Erythroblast (primary cell): ENCODE results near the gene CDT1.
"Not testable (repeated sequence)": the region's sequence is repeated elsewhere in the genome, so short reads cannot be mapped to it uniquely, and the experiment has no call there.

Experiments used
- DNase-seq, 2 experiments: peaks; one replicate each; lab custom pipeline; 2025; lab: John Stamatoyannopoulos, UW
- GATA1 ChIP-seq: IDR thresholded peaks from 2 replicates; pipeline ENCODE4 v1.6.1; 2011; ENCODE audit warnings: low read depth, mild to moderate bottlenecking, control low read depth, low read length, moderate library complexity
- POLR2A ChIP-seq: IDR thresholded peaks from 2 replicates; pipeline ENCODE4 v1.6.1; 2011; ENCODE audit warnings: mild to moderate bottlenecking, low read length

The CDT1 gene

DNA sequence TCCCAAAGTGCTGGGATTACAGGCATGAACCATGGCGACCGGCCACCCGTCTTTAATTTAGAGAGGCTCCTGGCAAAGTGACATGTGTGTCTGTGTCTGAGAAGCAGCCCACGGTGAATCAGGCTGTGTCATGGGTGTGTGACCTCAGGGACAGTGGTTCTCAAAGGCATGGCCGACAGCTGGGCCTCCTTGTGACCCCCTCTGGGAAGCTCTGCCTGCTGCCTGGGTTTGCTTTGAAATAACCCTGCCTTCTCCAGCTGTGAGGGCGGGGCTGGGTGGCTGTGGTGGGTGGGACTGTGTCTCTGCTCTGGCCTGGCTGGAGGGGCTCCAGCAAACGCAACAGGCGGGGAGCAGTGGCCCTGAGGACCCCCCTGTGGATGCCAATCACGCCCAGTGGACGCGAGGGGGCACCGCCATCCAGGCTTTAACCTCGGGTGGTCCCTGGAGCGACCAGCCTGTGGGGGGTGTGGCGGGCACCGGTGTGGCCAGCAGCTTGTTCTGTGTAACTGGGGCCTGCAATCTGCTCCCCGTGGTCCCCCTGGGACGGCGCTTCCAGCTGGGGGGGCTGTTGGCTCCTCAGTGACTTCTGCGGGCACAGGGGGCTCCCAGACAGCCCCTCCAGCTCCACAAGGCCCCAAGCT lies 16.9 kb downstream of the CDT1 start:
- no peak for DNase-seq
- TF ChIP-seq GATA1 (no peak), POLR2A (no peak)

GRCh38 chr16:88821168-88821850 lies 17.7 kb downstream of the CDT1 start:
- no peak for TF ChIP-seq GATA1
- no peak for DNase-seq

DNA sequence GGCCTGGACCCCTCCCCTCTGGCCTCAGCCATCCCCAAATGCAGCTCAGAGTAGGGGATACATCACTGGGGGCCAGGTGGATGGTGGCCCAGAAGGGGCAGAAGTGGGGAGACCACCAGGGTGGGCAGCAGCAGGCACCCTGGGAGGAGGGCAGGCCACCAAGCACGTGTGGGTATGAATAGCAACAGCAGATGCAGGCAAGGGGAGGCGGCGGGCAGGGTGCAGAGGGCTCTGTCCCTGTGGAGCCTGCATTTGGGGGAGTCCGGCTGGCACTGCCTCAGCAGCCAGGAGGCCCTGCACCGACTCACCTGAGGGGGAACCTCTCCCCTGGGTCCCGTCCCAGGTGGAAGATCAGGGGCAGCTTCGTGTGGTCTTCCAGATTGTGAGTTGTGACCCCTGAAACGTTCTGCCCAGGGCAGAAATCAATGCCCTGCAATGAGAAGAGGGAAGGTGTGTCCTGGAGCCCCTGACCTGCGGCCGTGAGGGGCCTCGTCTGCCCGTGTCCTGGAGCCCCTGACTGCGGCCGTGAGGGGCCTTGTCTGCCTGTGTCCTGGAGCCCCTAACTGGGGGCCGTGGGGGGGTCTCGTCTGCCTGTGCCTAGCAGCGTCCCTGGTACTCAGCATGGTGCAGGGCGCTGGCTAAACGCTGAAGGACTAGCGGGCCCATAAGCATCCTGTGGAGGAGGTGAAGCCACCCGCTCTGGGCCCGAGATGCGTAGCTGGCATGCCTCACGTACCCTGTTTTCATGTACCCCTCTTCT lies 18.9 kb downstream of the CDT1 start:
- DNase-seq = no peak

DNA sequence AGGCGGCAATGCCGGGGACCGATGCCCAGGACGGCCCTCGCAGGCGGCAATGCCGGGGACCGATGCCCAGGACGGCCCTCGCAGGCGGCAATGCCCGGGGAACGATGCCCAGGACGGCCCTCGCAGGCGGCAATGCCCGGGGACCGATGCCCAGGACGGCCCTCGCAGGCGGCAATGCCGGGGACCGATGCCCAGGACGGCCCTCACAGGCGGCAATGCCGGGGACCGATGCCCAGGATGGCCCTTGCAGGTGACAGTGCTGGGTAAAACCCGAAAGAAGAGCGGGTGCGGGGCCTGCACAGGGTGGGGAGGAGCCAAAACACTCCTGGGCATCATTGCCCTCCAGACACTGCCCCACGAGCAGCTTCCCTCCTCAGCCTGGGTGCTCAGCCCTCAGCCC lies 20.1 kb downstream of the CDT1 start:
- not testable (repeated sequence) for DNase-seq

More for the DNA sequence above, 18.9 kb downstream of the CDT1 start:
- TF ChIP-seq POLR2A = no peak
- no peak for TF ChIP-seq GATA1

- no peak for DNase-seq
- no peak for TF ChIP-seq GATA1
- TF ChIP-seq POLR2A = no peak
Observed at GRCh38 chr16:88824256-88825077, 20.9 kb downstream of the CDT1 start.

GRCh38 chr16:88825146-88825545 lies 21.6 kb downstream of the CDT1 start:
- DNase-seq = no peak
- no peak for TF ChIP-seq POLR2A
- no peak for TF ChIP-seq GATA1

DNA sequence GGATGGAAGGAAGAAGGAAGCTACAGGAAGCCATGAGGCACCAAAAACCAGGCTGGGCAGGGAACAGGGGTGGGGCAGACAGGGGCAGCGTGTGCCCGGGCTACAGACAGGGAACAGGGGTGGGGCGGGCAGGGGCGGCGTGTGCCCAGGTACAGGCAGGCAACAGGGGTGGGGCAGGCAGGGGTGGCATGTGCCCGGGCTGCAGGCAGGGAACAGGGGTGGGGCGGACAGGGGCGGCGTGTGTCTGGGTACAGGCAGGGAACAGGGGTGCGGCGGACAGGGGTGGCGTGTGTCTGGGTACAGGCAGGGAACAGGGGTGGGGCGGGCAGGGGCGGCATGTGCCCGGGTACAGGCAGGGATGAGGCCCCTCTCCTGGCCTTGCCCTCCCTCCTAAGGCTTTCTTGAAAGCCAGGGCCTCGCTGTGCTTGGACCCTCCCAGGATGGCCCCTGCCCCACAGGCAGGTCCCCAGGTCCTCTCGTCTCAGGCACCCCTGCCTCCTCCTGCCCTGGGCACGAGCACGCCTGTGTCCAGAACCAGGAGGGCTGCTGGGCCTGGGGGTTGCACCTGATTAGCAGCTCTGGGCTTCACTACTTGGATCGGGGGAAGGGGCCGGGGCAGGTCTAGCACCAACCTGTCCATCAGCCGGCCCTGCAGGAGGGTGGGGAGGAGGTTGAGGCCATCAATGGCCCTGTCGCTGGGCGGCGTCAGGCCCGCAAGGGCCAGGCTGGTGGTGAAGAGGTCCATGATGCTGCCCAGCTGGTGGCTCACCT lies 22.7 kb downstream of the CDT1 start:
- no peak for DNase-seq
- TF ChIP-seq GATA1 = no peak

GRCh38 chr16:88827727-88828126 lies 24.1 kb downstream of the CDT1 start:
- TF ChIP-seq POLR2A (no peak), GATA1 (no peak)
- no peak for DNase-seq

DNA sequence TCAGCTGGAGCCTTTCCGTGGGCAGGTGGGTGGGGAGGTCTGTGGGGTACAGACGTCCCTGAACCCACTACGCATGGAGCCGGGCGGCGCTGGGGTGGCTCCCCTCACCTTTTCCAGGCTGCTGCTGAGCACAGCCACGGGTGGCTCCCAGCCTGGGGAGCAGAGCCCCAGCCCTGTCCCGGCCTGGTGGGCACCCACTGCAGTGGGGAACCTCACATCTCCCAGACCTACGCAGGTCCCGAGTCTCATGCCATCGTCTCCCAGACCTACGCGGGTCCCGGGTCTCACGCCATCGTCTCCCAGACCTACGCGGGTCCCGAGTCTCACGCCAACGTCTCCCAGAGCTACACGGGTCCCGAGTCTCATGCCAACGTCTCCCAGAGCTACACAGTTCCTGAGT lies 25.1 kb downstream of the CDT1 start:
- TF ChIP-seq GATA1 = no peak

GRCh38 chr16:88830258-88830657 lies 26.7 kb downstream of the CDT1 start:
- no peak for DNase-seq
- TF ChIP-seq GATA1 (no peak), POLR2A (no peak)

More for the DNA sequence above, 25.1 kb downstream of the CDT1 start:
- DNase-seq = no peak

DNA sequence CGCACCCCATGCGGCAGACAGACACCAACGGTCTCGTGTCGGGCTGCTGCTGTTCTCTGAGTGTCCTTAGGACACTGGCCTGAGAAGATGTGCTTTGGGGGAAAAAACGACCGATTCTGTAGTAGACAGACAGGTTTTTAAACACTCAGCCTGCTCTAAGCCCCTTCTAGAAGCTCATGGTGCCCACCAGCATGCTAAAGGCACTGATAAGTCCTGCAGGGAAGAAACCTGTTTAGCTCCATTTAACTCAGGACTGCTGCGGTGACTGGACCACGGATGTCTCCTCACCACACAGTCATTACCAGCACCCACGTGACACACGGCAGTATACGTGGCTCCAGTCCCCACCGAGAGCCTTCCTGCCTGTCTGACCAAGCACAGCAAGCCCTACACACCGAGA lies 27.2 kb downstream of the CDT1 start:
- TF ChIP-seq POLR2A (no peak), GATA1 (no peak)
- DNase-seq = no peak

DNA sequence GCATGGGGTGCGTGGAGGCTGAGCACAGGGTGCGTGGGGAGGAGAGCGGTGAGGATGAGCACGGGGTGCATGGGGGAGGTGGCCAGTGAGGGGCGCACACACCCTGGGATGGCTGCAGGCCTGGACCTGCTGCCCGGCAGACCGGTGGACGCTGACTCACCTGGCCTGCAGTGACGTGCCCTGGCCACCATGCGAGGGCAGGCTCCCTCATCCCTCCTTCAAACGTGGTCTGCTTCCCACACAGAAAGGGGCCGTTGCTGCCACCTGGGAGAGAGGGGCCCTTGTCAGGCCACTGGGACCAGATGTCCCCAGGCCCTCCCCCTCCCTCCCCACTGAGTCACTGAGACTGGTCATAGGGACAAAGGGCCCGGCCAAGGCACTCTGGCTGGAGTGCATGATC lies 28.2 kb downstream of the CDT1 start:
- TF ChIP-seq POLR2A = no peak
- no peak for TF ChIP-seq GATA1
- DNase-seq = no peak

- no peak for TF ChIP-seq GATA1
- no peak for TF ChIP-seq POLR2A
- no peak for DNase-seq
Observed at GRCh38 chr16:88833086-88833485, 29.5 kb downstream of the CDT1 start.
